GM19193 (cell line): Measurements from ENCODE around the gene CAPN3.

Source experiments
- POLR2A ChIP-seq: IDR thresholded peaks from 4 replicates; pipeline ENCODE4 v1.6.1; 2011; ENCODE audit not compliant: insufficient read depth, insufficient read length; ENCODE audit errors: extremely low read depth

CAPN3 gene

DNA sequence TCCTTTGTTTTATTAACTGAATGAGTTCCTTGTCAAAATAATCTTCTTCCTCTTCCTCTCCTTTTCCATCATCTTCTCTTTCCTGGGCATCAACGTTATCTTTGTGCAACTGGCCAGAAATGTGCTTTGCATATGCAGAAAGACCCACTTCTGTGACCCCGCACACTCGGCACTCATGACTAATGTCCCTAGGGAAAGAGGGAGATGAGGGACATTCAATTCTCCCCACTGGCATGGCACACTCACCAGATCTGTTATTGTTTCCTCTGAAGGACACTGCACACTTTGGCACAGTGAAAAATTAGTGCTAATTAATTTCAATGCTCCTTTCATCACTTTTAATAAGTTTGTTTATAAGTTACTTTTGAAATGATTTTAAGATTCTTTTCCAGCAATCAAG is 97.7 kb downstream of the CAPN3 start:
- no peak for TF ChIP-seq POLR2A

DNA sequence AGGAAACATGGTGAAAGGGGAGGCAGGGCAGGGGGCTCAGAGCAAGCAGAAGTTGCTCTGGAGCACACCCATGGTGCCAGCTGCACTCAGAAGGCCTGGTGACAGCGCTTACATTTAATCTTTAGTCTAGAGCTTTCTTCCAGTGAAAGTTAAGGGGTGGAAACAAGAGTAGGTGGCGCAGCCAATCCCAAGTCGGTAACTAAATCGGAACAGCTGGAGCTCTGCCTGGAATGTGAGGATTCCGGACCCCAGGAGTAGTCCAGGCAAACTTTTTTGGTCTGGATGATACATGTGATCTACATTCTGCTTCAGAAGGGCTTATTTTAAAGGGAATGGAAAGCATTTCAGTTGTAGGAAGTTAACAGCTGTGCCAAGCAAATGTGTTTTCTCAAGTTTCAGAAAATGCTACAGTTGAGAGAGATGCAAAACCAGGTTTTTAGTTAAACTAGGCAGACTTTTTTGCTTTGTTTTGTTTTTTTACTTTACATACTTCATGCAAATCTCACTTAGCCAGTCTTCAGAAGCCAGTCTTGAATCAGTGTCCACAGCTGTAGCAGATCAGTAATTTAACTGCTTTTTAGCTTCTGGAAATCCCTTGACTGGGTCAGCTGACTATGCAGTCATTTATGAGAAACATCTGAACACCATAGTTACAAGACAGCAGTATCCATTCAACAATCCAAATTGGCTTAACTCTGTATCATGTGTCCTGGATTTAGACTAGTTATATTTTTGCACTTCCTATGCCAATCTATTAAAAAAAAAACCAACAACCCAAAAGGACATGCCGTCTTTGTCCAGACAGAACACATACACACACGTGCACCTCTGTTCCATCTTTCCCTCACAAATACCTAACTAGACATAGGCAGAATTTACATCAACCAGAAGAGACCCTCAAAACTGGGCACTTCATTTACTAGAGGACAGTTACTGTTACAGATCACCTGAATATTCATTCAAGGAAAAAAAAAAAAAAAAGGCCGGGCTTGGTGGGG is 98.4 kb downstream of the CAPN3 start:
- no peak for TF ChIP-seq POLR2A

DNA sequence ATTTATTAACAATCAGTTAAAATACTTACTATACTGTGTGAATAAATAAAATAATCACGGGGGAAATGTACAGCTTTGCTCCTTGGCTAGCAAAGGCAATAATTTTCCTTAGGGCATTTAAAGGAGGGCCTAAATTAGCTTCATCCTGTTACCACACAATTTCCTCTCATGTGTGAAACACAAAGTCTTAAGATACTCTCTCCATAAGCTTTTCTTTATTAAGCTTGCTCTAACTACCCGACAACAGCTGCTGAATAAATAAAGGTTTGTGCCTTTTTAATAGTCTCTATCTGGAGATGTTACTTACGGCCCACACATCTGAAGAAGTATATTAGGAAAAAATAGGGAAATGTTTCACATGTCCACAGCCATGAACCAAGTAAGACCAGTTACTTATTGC is 102.0 kb downstream of the CAPN3 start:
- no peak for TF ChIP-seq POLR2A
